HuH-7 (cell line): ENCODE measurements around the gene MAP3K3.
A peak's percentile ranks its signal among the peaks of the same experiment; 100 is the strongest.

Source experiments
- DNase-seq: peaks from one replicate; pipeline ENCODE4 v3.0.0; 2011; ENCODE audit warnings: low spot score

The MAP3K3 gene

GRCh38 chr17:63652106-63652505 is 29.9 kb downstream of the MAP3K3 start:
- DNase-seq: no peak

GRCh38 chr17:63653050-63653449 is 30.8 kb downstream of the MAP3K3 start:
- no peak for DNase-seq

- no peak for DNase-seq
Measured at GRCh38 chr17:63657786-63658185, 35.6 kb downstream of the MAP3K3 start.

- DNase-seq: no peak
Measured at GRCh38 chr17:63658366-63658765, 36.1 kb downstream of the MAP3K3 start.

- no peak for DNase-seq
Measured at GRCh38 chr17:63659850-63660249, 37.6 kb downstream of the MAP3K3 start.

GRCh38 chr17:63665527-63666214 is 43.5 kb downstream of the MAP3K3 start:
- DNase-seq: no peak

GRCh38 chr17:63672856-63673255 is 50.6 kb downstream of the MAP3K3 start:
- no peak for DNase-seq

- DNase-seq: no peak
Measured at GRCh38 chr17:63675231-63675606, 53.0 kb downstream of the MAP3K3 start.

- DNase-seq: peak; percentile 64
Measured at GRCh38 chr17:63675607-63676546, 53.7 kb downstream of the MAP3K3 start.

- no peak for DNase-seq
Measured at GRCh38 chr17:63676584-63676983, 54.4 kb downstream of the MAP3K3 start.

- no peak for DNase-seq
Measured at GRCh38 chr17:63679214-63679613, 57.0 kb downstream of the MAP3K3 start.

GRCh38 chr17:63680700-63681099 is 58.5 kb downstream of the MAP3K3 start:
- no peak for DNase-seq

GRCh38 chr17:63681530-63681929 is 59.3 kb downstream of the MAP3K3 start:
- DNase-seq: no peak

- DNase-seq: no peak
Measured at GRCh38 chr17:63682441-63682840, 60.2 kb downstream of the MAP3K3 start.

- no peak for DNase-seq
Measured at GRCh38 chr17:63682981-63683380, 60.8 kb downstream of the MAP3K3 start.

GRCh38 chr17:63685041-63685440 is 62.8 kb downstream of the MAP3K3 start:
- DNase-seq: no peak

- no peak for DNase-seq
Measured at GRCh38 chr17:63685578-63685977, 63.4 kb downstream of the MAP3K3 start.

GRCh38 chr17:63686138-63686685 is 64.0 kb downstream of the MAP3K3 start:
- DNase-seq: no peak

GRCh38 chr17:63688396-63689020 is 66.3 kb downstream of the MAP3K3 start:
- no peak for DNase-seq

- DNase-seq: no peak
Measured at GRCh38 chr17:63689479-63689878, 67.3 kb downstream of the MAP3K3 start.

- DNase-seq: no peak
Measured at GRCh38 chr17:63692195-63692816, 70.1 kb downstream of the MAP3K3 start.
